GM12874 (cell line): Measurements from ENCODE around the gene CTRL.

Experiments used
- CTCF ChIP-seq: IDR thresholded peaks from 2 replicates; pipeline ENCODE4 v1.5.1; 2011; ENCODE audit warnings: low read depth, mild to moderate bottlenecking, control low read depth, low read length, moderate library complexity; ENCODE audit not compliant: insufficient read depth

The CTRL gene

DNA sequence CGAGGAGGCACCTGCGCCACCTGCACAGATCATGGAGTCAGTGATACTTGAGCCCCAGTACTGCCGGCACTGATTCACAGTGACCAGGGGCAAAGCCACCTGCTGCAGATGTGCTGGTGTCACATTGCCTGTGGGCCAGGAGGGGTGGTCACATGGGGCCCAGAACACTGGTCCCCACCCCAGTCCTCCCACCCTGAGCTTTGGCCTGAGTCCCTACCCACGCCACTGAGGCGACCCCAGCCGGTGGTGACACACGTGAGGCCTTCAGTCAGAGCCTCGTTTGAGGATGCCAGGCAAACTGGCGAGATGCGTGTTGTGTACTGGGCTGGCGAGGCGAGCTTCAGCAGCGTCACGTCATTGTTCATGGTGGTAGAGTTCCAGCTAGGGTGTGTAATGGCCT, 1.5 kb downstream of the CTRL start:
- TF ChIP-seq CTCF: no peak

GRCh38 chr16:67928561-67929364, 2.9 kb downstream of the CTRL start:
- peak; percentile 94 for TF ChIP-seq CTCF

GRCh38 chr16:67928147-67928546, 3.5 kb downstream of the CTRL start:
- no peak for TF ChIP-seq CTCF

DNA sequence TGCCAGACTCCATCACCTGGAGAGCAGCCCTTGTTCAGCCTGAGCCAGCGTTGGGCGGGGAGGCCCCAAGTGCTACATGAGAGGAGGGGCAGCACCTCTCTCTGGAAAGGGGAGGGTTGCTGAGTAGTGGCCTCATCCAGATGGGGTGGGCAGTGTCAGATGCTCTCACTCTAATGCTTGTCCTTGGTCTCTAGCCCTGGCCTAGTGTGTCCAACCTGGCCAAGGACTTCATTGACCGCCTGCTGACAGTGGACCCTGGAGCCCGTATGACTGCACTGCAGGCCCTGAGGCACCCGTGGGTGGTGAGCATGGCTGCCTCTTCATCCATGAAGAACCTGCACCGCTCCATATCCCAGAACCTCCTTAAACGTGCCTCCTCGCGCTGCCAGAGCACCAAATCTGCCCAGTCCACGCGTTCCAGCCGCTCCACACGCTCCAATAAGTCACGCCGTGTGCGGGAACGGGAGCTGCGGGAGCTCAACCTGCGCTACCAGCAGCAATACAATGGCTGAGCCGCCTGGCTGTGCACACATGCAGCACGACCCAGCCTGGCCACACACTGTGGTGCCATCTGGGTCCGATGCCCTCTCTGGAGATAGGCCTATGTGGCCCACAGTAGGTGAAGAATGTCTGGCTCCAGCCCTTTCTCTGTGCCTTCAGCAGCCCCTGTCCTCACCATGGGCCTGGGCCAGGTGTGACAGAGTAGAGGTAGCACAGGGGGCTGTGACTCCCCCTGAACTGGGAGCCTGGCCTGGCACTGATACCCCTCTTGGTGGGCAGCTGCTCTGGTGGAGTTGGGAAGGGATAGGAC, 4.3 kb downstream of the CTRL start:
- TF ChIP-seq CTCF: no peak

- no peak for TF ChIP-seq CTCF
Observed at GRCh38 chr16:67926181-67926750, 5.4 kb downstream of the CTRL start.

DNA sequence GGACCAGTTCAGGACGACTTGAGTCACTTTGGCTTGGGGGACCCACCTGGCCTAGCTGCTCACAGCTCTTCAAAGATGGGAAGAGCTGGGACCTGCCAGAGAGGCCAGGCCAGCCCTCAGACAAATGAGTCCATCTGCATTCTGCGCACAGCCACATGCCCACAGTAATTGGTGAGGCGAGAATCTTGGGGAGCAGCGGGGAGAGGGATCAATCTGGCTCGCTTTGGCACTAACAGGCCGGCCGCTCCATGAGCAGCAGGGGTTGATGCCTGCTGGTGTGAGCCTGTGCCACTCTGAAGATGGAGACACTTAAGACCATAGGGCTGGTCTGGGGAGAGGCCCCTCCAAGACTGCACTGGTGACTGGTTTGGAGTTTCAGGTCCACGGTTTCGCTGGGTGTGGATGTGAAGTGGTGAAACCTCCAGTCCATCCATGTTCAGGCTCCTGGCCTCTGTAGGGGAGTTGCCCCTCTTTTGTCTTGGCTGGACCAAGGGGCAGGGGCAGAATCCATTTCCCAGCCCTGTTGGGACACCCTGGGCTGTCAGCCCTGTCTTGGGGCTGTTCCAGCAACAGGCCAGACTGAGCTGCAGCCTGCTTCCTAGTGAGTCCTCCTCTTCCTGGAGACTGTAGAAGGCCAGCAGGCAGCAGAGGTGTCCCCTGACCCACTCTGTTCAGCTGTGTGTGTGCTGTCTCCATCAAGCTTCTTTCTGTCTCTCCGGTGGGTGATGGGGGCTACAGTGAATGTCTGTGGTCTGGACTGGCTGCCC, 7.3 kb downstream of the CTRL start:
- TF ChIP-seq CTCF: no peak
